Smooth muscle cell of the pulmonary artery (primary cell): ENCODE data around the gene OR10H1. TPM values are rescaled to one million over a fixed set of nuclear protein-coding genes. Genes with fewer than 3 reads are reported as not detected.

ENCODE experiments used
- total RNA-seq: library from RNA; depleted of rRNA; stranded (reverse); fragments of >200 nt; gene quantifications from 2 replicates; pipeline ENCODE4 v1.2.3, GENCODE V29; 2014

The OR10H1 gene, protein sequence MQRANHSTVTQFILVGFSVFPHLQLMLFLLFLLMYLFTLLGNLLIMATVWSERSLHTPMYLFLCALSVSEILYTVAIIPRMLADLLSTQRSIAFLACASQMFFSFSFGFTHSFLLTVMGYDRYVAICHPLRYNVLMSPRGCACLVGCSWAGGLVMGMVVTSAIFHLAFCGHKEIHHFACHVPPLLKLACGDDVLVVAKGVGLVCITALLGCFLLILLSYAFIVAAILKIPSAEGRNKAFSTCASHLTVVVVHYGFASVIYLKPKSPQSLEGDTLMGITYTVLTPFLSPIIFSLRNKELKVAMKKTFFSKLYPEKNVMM
- total RNA-seq = not detected in 2 replicates

GRCh38 chr19:15815306-15815705 is at the start of gene OR10H1:
OR10H1 (minus strand) TSS chr19:15815664; CDS start chr19:15808037, 7,627 bp downstream.

DNA sequence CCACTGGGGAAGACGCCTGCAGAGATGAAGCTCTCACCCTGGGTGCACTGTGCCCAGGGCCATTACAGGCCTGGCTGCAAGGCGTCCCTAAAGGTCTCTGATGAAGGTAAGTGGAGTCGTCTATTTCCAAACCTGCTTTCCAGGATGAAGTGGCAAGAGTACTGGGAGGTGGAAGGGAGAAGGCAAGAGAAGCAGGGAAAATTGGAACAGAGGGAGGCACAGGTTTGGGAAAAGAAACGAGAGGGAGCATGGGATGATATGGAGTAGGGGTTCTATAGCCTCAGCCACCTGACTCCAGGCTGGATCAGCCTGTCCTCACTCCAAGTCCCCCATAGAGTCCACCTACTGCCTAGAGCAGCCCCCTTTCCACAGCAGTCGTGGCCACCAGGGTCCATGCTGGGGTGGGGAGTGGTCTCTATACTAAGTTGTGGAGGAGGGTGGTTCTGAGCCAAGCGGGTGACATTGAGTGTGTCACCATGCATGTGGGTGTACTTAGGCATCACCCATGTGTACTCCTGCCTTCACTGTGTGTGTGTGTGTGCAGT is 27.8 kb downstream of the OR10H1 start, which contains the start of gene OR10H5:
Gene OR10H5 (plus strand): TSS at position 51 of the 545 bp plus-strand sequence. CDS start 6,388 bp downstream, outside the sequence.

Other genes starting within 250 kb of the OR10H1 start
- gene CYP4F8, start 200.4 kb downstream of the OR10H1 start, total RNA-seq = not detected in 2 replicates
- not detected in 2 replicates for gene CYP4F3, start 174.8 kb downstream of the OR10H1 start, total RNA-seq
- not detected in 2 replicates for gene CYP4F12, start 142.6 kb downstream of the OR10H1 start, total RNA-seq
- gene OR10H2, start 87.6 kb downstream of the OR10H1 start, total RNA-seq = not detected in 2 replicates
- gene OR10H3, start 77.7 kb downstream of the OR10H1 start, total RNA-seq = not detected in 2 replicates
- gene OR10H5, start 28.0 kb downstream of the OR10H1 start, total RNA-seq = not detected in 2 replicates
- gene CYP4F2, start 82.4 kb upstream of the OR10H1 start, total RNA-seq = not detected in 2 replicates
- gene CYP4F11, start 118.9 kb upstream of the OR10H1 start, total RNA-seq = 0.03 and 0.33 TPM in 2 replicates
- gene OR10H4, start 133.3 kb upstream of the OR10H1 start, total RNA-seq = not detected in 2 replicates